ENCODE results near the gene LRRC46.

The LRRC46 gene, protein sequence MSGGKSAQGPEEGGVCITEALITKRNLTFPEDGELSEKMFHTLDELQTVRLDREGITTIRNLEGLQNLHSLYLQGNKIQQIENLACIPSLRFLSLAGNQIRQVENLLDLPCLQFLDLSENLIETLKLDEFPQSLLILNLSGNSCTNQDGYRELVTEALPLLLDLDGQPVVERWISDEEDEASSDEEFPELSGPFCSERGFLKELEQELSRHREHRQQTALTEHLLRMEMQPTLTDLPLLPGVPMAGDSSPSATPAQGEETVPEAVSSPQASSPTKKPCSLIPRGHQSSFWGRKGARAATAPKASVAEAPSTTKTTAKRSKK

DNA sequence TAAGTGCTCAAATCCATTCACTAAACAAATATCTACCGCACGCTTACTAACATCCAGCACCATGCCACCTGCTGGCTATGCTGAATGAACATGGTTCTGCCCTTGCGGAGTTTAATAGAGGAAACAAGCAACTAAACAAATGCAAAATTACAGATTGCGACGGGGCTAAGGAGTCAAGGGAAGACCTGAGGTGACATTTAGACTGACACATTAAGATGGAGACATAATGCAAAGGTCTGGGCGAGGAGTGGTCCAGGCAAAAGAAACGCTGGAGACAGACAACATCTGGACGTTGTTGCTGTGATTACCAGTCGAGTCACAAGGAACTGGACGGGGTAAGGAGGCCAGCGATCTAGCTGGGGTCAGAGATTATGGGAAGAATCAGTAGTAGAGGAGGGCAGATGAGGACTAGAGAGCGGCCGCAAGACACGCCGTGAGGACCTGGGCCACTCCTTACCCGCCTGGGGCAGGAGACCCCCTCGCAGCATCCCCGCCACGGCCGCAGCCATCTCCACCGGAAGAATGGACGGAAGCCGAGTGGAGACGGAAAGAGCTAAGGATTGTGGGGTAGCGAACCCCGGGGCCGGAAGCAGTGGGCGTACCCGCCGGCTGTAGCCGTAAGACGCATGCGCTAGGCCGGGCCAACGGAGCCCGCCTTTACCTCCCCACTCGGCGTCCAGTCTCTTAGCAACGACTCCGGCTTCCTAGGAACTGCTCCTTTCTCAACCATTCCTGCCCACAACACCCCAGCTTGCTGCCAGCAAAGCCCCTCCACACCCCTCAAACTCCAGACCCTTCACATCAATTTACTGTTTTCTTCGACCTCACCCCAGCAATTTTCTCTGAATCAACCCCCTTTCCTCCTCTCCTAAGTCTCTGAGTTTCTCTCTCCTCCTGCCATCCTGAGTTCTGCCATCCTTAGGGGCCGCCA lies at the start of gene LRRC46, which contains the start of gene MRPL10:
TSS of gene LRRC46 (plus strand) at position 668 of the 931 bp plus-strand sequence. CDS start 320 bp downstream, outside the sequence.
TSS of gene MRPL10 (minus strand) at position 539 of the 931 bp plus-strand sequence. CDS start at position 509, 30 bp downstream.
- H3K36me3 Mint-ChIP-seq (ENCODE audit: low read depth), result peaks cover 51% of the 10 kb centered on the region
- H3K4me1 Mint-ChIP-seq (ENCODE audit: low read depth), result peaks cover 58% of the 10 kb centered on the region
- DNase-seq, result peak; percentile 94
- H3K9me3 Mint-ChIP-seq, result no peaks in the 10 kb centered on the region
- H3K27me3 Mint-ChIP-seq, result no peaks in the 10 kb centered on the region
- peak within 1 kb of the TSS; percentile 93 for H3K27ac Mint-ChIP-seq
- peak within 1 kb of the TSS; percentile 92 for H3K4me3 Mint-ChIP-seq

DNA sequence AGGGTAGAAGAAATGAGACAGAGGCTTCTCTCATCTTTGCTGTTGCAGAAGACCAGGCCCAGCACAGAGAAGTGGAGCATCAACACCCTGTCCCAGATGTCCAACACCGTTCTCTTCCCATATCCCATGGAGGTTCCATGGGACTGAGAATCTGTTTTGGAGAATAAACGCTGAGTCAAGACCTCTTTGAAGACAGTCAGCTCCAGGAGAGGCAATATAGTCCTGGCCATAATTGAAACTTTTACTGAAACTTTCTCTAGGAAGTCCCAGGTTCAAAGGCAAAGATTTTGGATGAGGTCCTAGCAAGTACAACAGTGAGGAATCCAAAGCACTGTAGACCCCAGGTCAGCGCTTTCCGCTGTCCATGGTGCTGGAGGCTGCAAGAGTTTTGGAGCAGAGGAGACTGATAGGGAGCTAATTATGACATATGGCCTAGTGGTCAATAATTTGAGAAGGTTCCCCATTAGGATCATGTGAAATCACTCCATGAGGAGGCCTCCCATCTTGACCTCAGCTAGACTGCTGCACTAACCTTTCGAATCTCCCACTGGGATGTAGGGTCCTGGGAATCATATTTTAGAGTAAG lies 45.8 kb upstream of the LRRC46 start:
- Mint-ChIP-seq H3K9me3 (no peaks in the 10 kb centered on the region), H3K4me3 (no peak overlapping the region), H3K27me3 (peaks cover 63% of the 10 kb centered on the region), H3K27ac (no peak overlapping the region), H3K4me1 (ENCODE audit: low read depth) (peaks cover 5% of the 10 kb centered on the region), H3K36me3 (ENCODE audit: low read depth) (no peaks in the 10 kb centered on the region)
- no peak for DNase-seq

DNA sequence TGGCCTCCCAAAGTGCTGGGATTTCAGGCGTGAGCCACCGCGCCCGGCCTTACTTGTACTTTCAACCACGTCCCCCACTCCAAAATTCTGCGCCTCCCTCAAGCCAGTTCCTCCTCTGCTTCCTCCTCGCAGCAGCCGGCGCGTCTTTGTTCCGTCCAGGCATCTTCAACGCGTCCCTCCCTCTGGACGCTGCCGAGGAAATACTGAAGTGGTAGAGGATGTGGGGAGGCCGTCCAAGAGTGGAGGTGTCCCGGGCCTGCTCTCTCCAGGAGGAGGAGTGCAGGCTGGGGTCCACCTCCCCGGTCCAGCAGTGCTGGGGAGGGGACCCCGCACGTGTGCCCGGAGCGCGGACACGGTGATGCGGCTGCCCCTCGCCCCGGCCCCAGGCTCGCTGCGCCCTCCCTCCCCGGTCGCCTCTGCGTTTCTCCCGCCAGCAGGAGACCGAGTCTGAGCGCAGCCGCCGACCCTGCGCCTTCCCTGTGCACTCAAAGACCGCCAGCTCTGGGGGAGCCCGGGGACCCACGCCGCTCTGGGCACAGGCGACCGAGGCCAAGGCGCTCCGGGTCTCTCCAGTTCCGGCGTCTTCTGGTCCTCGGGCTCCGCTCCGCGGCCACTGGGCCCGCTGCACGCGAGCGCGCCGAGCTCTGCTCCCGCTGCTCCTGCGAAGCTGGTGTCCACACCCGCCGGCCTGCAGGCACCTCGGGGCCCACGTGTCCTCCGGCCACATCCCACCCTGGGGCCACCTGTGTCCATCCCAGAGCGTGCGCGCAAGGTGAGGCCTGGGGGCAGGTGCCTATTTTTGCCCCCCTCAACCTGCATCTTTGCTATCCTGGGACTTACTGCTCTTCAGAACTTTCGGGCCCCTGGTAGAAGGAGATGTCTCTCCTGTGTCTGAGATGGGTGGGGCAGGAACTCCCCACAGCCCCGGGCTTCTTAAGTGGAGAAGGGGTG lies 41.6 kb upstream of the LRRC46 start:
- peaks cover 82% of the 10 kb centered on the region for H3K27me3 Mint-ChIP-seq

DNA sequence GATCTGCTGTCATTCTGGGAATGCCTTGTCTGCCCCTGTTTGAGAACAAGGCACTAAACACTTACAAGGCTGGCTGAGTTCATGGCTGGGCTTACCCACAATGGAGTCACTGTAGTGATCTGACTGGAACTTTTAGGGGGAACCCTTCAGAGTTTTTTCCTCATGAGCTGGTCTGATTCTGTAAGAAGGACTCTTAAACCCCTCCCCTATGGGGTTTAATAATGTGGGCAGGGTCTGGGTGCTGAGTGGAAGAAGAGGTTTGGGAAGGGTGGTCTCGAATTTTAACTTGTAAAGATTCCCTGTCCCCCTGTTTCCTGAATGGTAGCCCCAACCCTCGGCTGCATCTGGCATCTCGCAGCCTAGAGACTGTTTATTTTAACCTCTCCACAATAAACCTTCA lies 40.4 kb upstream of the LRRC46 start:
- DNase-seq, result no peak
- Mint-ChIP-seq H3K4me1 (ENCODE audit: low read depth) (peaks cover 8% of the 10 kb centered on the region), H3K27me3 (peaks cover 73% of the 10 kb centered on the region), H3K27ac (no peak overlapping the region), H3K4me3 (peak overlapping the region; percentile 38), H3K9me3 (no peaks in the 10 kb centered on the region), H3K36me3 (ENCODE audit: low read depth) (no peaks in the 10 kb centered on the region)

More for the DNA sequence above, 41.6 kb upstream of the LRRC46 start:
- Mint-ChIP-seq H3K27ac (no peak overlapping the region), H3K36me3 (ENCODE audit: low read depth) (no peaks in the 10 kb centered on the region), H3K4me1 (ENCODE audit: low read depth) (peaks cover 8% of the 10 kb centered on the region), H3K4me3 (peak overlapping the region; percentile 71), H3K9me3 (no peaks in the 10 kb centered on the region)
- peak; percentile 78 for DNase-seq

DNA sequence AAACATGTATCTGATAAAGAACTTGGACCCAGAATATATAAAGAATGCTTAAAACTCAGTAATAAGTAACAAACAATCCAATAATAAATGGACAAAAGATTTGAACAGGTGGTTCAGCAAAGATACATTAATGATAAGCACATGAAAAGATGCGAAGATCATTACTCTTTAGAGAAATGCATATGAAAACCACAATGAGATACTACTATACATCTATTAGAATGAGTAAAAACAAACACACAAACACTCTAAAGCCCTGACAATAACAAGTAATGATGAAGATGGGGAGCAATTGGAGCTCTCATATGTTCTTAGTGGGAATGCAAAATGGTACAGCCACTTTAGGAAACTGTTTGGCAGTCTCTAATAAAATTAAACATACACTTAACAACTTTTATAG lies 39.0 kb upstream of the LRRC46 start:
- Mint-ChIP-seq H3K4me3 (no peak overlapping the region), H3K36me3 (ENCODE audit: low read depth) (no peaks in the 10 kb centered on the region), H3K27ac (no peak overlapping the region), H3K9me3 (no peaks in the 10 kb centered on the region), H3K4me1 (ENCODE audit: low read depth) (peaks cover 8% of the 10 kb centered on the region), H3K27me3 (peaks cover 68% of the 10 kb centered on the region)
- no peak for DNase-seq

DNA sequence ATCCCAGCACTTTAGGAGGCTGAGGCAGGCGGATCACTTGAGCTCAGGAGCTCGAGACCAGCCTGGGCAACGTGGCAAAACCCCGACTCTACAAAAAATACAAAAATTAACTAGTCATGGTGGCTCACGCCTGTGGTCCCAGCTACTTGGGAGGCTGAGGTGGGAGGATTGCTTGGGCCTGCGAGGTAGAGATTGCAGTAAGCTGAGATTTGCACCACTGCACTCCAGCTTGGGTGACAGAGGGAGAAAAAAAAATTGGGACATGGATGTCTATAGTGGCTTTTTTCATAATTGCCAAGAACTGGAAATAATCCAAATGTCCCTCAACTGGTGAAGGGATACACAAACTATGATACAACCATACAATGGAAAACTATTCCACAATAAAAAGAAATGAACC lies 38.5 kb upstream of the LRRC46 start:
- Mint-ChIP-seq H3K27me3 (peaks cover 63% of the 10 kb centered on the region), H3K27ac (no peak overlapping the region), H3K36me3 (ENCODE audit: low read depth) (no peaks in the 10 kb centered on the region), H3K9me3 (no peaks in the 10 kb centered on the region), H3K4me1 (ENCODE audit: low read depth) (peaks cover 8% of the 10 kb centered on the region), H3K4me3 (no peak overlapping the region)
- DNase-seq, result no peak

DNA sequence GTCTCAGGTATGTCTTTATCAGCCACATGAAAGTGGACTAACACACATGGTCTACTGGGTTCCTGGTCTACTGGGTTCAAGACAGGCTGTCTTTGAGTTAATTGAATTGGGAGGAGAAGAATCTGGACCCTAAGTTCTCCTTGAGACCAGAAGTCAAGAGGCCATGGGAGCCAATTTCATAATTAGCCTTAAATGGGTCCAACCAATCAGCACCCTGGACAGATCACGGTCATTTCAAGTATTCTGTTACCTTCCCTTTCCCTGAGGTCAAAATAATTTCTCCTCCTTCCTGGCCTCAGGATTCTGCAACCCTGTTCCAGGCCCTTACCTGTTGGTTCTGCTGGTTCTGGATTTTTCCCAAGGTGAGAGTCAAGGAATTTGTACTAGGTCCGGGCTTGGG lies 33.7 kb upstream of the LRRC46 start:
- H3K4me1 Mint-ChIP-seq (ENCODE audit: low read depth), result no peaks in the 10 kb centered on the region
- H3K36me3 Mint-ChIP-seq (ENCODE audit: low read depth), result no peaks in the 10 kb centered on the region
- no peak overlapping the region for H3K27ac Mint-ChIP-seq
- H3K9me3 Mint-ChIP-seq, result no peaks in the 10 kb centered on the region
- peaks cover 22% of the 10 kb centered on the region for H3K27me3 Mint-ChIP-seq
- H3K4me3 Mint-ChIP-seq, result no peak overlapping the region
- no peak for DNase-seq

DNA sequence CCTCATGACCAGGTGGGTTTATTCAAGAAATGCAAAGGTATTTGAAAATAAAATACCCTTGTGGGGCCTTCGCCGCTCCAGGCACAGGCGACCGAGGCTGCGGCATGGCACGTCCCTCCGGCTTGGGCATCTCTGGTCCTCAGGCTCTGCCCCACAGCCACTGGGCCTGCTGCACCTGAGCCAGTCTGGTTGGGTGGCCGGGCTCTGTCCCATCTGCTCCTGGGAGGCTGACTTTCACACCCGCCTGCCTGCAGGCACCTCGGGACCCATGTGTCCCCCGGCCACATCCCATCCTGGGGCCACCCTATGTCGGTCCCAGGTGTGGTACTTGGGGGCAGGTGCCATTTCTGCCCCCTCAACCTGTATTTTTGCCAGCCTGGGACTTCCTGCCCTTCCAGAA lies 30.8 kb upstream of the LRRC46 start:
- no peaks in the 10 kb centered on the region for H3K4me1 Mint-ChIP-seq (ENCODE audit: low read depth)
- no peaks in the 10 kb centered on the region for H3K9me3 Mint-ChIP-seq
- H3K36me3 Mint-ChIP-seq (ENCODE audit: low read depth), result no peaks in the 10 kb centered on the region
- H3K27me3 Mint-ChIP-seq, result no peaks in the 10 kb centered on the region
- H3K4me3 Mint-ChIP-seq, result no peak overlapping the region
- DNase-seq, result no peak
- H3K27ac Mint-ChIP-seq, result no peak overlapping the region

DNA sequence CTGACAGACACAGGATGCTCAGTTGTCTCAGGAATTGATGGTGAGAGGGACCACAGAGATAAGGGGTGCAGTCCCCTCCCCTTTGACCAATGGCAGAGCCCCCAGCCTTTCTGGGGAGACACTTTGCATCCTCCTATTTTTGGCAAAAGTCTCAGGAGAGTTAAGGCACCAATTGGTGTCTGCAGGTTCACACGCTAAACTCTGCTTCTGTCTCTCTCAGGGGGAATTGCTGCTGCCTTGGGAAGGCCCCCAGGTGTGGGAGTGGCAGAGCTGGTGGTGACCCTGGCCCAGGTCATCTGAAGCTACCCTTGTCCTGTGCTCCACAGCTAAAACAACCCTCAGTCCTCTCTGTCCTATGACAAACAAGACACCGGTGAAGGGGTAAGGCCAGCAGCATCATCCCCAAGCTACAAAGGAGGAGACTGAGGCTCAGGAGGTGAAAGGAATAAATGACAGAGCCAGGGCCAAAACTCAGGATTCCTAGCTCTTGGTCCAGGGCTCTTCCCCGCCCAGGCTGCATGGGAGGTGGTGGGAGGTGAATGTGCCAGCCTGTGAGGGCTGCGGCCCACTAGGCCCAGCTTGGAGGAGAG lies 30.2 kb upstream of the LRRC46 start:
- H3K27me3 Mint-ChIP-seq, result no peaks in the 10 kb centered on the region
- H3K36me3 Mint-ChIP-seq (ENCODE audit: low read depth), result peaks cover 3% of the 10 kb centered on the region
- H3K4me1 Mint-ChIP-seq (ENCODE audit: low read depth), result no peaks in the 10 kb centered on the region
- H3K4me3 Mint-ChIP-seq, result no peak overlapping the region
- no peak for DNase-seq
- H3K27ac Mint-ChIP-seq, result no peak overlapping the region
- H3K9me3 Mint-ChIP-seq, result no peaks in the 10 kb centered on the region

DNA sequence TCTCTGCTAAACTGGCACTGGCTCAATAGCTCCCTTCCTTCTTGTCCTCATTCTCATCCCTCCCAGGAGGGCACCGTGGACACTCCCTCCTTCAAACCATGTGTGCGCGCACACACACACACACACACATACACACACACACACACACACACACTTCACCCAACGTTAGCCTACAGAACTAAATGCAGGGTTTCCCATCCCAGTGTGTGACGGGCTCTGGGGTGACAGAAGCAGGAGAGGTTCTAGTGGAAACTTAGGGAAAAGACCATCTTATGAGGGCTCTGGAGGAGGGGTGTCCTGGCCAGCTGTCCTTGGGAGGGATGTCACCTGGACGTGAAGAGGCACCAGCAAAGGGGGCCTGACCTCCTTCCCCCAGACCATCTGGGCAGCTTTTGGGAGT lies 29.6 kb upstream of the LRRC46 start:
- Mint-ChIP-seq H3K27me3 (no peaks in the 10 kb centered on the region), H3K27ac (no peak overlapping the region), H3K36me3 (ENCODE audit: low read depth) (peaks cover 9% of the 10 kb centered on the region), H3K9me3 (no peaks in the 10 kb centered on the region), H3K4me1 (ENCODE audit: low read depth) (no peaks in the 10 kb centered on the region), H3K4me3 (no peak overlapping the region)
- no peak for DNase-seq

DNA sequence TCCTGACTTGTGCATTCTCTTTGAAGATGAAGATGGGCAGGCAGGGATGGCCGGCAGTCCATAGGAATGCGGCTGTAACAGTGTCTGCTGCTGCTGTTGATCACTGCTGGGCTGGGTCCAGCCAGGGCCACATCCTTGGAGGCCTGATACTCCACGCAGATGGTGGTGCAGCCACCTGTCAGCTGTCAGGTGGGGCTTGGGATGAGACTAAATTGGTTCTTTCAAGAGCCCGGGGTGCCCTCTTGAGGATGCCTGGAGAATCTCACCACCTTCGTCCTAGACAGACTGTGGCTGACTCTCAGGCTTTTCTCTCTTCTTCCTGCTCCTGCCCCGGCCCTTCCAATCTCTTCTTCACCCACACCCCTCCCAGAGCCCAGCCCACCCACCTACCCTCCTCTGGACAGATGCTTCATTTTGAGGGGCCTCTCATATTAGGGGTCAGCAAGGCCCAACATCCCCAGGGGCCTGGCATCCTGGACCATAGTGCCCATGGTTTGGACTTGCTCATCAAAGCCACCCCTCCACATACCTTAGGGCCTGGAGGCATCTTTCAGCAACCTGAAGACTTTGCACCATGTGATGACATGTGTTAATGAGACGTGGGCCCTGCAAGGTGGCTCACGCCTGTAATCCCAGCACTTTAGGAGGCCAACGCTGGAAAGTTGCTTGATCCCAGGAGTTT lies 29.0 kb upstream of the LRRC46 start:
- no peak overlapping the region for H3K27ac Mint-ChIP-seq
- peaks cover 15% of the 10 kb centered on the region for H3K36me3 Mint-ChIP-seq (ENCODE audit: low read depth)
- no peak overlapping the region for H3K4me3 Mint-ChIP-seq

DNA sequence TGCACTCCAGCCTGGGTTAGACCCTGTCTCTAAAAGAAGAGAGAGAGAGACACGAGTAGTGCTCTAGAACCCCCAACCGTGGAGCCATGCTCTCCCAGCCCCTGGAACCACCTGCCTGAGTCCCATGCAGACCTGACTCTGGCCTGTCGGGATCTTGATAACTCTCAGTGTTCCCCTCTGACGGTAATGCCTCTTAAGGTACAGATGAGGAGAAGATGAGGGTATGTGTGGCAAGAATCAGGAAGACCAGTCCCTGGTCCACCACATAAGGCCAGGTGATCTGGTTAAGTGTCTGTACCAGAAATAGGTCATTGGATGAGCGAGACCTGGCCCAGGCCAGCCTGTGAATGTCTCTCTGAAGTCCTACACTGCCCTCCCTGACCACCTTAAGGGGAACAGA lies 28.3 kb upstream of the LRRC46 start:
- no peaks in the 10 kb centered on the region for H3K9me3 Mint-ChIP-seq
- no peaks in the 10 kb centered on the region for H3K4me1 Mint-ChIP-seq (ENCODE audit: low read depth)

More for the DNA sequence above, 29.0 kb upstream of the LRRC46 start:
- peak; percentile 71 for DNase-seq
- Mint-ChIP-seq H3K27me3 (no peaks in the 10 kb centered on the region), H3K9me3 (no peaks in the 10 kb centered on the region), H3K4me1 (ENCODE audit: low read depth) (no peaks in the 10 kb centered on the region)

DNA sequence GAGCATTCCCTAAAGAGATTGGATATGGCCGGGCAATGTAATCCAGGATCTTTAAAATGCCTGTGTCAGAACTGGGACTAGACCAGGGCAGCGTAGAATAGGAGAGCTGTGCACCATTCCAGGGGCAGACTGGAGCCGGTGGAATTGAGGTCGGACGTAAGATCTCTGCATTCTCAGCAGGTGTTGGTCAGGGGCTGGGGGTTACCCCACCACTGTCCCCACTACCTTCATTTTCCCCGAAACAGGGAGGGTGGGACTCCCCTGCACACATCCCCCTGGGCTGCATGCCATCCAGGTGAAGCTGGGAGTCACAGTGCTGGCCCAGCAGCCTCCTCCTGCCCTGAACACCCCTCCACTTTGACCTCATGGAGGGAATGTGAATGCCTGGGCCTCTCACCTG lies 27.7 kb upstream of the LRRC46 start:
- DNase-seq, result no peak
- Mint-ChIP-seq H3K4me3 (no peak overlapping the region), H3K36me3 (ENCODE audit: low read depth) (peaks cover 28% of the 10 kb centered on the region), H3K27me3 (no peaks in the 10 kb centered on the region), H3K9me3 (no peaks in the 10 kb centered on the region), H3K27ac (no peak overlapping the region), H3K4me1 (ENCODE audit: low read depth) (no peaks in the 10 kb centered on the region)

More for the DNA sequence above, 28.3 kb upstream of the LRRC46 start:
- no peak for DNase-seq
- Mint-ChIP-seq H3K27ac (no peak overlapping the region), H3K4me3 (no peak overlapping the region), H3K27me3 (no peaks in the 10 kb centered on the region), H3K36me3 (ENCODE audit: low read depth) (peaks cover 22% of the 10 kb centered on the region)

All from activated T-cell treated with anti-CD3 and anti-CD28 coated beads, Interleukin-2, amount 50 U/mL, for 24 hours (primary cell).